Urothelium cell line (cell line): ENCODE data around the gene NEMP2.
"Not testable (repeated sequence)": the region's sequence is repeated elsewhere in the genome, so short reads cannot be mapped to it uniquely, and the experiment has no call there.

ENCODE experiments used
- DNase-seq: peaks from one replicate; pipeline ENCODE4 v3.0.0; 2011; ENCODE audit warnings: low spot score, mixed read lengths
- FAIRE-seq: peaks from 2 replicates; lab custom pipeline; 2011; peaks lifted over from hg19 to GRCh38; lab: Jason Lieb, UNC

Gene NEMP2

GRCh38 chr2:190526105-190526750 lies 8.3 kb downstream of the NEMP2 start:
- DNase-seq (no peak), FAIRE-seq (no peak)

DNA sequence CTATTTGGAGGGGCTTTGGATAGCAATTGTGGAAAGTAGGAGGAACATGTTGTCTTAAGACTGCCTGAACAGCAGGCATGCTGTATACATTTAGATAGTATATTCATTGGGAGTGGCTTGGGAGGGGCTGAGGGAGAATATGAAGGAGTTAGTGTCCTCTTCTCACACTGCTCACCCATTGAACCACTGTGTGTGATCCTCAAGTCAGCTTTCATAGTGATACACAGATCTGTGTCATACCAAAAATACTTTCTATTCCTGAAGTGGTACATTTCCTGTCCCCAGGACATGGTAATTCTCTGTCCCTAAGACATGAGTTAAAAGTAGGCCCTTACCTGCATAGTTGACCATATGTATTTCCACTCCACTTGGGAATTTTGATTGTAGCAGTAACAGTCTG lies 9.6 kb downstream of the NEMP2 start:
- FAIRE-seq (no peak), DNase-seq (no peak)

DNA sequence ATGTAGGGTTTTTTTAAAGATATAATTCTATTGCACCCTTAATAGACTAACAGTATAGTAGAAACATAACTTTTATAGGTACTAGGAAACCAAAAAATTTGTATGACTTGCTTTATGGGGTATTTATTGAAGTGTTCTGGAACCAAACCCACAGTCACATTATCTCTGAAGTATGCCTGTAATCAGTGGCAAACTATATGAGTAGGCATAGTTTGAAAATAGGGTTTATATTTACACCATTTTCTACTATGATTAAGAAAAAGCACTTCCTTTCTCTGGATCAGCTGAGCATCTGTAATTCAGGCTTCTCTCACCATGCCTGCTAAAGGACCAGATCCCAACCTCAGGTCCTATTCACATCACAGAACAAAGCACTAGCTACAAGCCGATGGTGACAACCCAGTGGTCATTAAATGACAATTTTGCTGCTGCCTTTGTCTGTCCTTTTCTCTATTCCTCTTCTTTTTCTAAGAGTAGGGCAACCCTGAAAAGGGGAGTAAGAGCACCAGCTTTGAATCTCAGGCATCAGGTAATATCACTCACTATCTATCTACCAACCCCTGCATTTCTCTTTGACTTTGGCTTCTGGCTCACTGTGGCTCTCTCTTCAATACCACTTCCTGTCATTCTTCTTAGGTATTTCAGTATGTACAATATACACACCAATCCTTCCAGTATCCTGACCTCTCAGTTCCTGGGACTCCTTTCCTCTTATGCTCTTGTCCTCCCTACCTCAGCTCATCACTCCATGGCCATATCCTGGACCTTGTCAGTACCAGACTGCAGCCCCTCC lies 14.4 kb downstream of the NEMP2 start:
- DNase-seq: no peak
- no peak for FAIRE-seq

GRCh38 chr2:190517468-190517867 lies 17.1 kb downstream of the NEMP2 start:
- FAIRE-seq (no peak), DNase-seq (no peak)

- no peak for FAIRE-seq
- DNase-seq: no peak
These were observed 18.8 kb downstream of the NEMP2 start for GRCh38 chr2:190515687-190516086.

DNA sequence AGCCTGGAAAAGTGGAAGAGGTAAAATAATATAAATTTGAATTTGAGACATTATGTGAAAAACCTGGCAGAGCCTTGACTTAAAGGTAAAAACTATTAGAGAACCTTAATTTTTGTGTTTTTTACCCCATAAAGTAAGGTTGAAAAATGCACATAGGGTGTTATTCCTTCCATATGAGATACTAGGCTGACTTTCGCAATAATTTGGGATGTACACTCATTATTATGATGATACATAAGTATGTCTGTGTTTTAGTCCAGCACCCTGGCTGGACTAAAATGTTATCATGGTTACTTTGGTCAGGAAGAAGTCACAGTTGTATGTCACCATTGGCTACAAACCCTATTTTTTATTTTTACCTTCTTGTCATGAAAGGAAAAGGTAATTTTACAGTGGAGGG lies 19.8 kb downstream of the NEMP2 start:
- DNase-seq: no peak
- no peak for FAIRE-seq

GRCh38 chr2:190513877-190514276 lies 20.6 kb downstream of the NEMP2 start:
- no peak for FAIRE-seq
- no peak for DNase-seq

DNA sequence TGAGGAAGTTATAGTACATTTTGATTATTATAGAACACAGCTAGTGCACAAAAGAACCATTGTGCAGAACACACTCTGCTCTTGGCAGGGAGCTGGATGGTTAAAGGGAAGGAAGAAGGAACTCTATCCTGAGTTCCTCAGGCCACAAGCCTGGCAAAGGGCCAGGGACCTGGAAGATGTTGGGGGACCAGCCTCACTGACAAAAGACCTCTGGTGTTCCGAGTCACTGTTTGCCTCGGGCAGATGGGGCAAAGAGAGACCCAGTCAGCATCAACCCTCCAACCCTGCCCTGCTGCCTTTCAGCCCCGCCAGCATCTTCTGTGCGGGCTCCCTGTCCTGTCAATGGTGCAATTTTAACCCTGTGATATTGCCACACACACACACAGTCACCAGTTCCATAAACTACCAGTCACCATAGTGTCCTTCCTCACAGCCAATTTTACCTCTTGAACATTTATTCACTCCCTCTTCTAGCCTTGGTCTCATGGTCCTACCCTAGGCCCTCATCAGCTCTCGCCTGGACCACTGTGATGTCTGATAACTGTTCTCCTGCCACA lies 21.9 kb downstream of the NEMP2 start:
- DNase-seq: no peak
- no peak for FAIRE-seq

- DNase-seq: no peak
- FAIRE-seq: no peak
These were observed 23.4 kb downstream of the NEMP2 start for GRCh38 chr2:190511104-190511503.

- DNase-seq, FAIRE-seq: not testable (repeated sequence)
These were observed 24.6 kb downstream of the NEMP2 start for GRCh38 chr2:190509895-190510294.

DNA sequence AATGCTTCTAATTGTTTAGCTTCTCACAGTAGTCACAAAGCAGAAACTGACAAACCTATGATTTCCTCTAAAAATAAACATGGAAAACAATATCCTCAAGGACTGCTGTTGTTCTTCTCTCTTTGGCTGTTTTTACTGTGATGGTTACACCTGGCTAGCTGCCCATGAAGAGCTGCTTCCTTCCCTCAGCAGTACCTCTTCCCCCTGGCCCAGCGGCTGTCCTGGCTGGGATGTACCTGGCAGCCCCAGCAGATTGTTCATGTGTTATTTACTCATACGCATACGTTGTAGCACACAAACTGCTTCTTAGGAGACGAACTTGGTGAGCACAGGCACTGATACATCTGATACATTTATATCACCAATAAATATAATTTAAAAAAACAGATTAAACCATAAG lies 27.4 kb downstream of the NEMP2 start:
- DNase-seq: no peak

DNA sequence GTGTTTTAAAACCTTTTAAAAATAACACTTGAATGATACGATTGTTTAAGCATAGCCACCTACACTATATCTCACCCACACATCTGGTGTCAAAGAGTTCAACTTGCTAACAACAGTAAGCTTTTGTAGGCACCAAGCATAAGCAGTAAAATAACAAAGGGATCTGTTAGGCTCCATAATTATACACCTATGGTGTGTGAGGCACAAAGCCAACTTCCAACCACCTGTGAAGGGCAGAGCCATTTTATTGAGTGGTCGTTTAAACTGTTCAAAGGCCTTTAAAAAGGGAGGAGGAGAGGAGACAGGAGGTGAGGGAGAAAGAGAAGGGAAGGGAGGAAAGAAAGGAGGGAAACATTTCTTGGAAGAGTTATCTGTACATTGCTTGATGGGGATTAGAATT lies 27.9 kb downstream of the NEMP2 start:
- no peak for FAIRE-seq
- DNase-seq: no peak

More for the DNA sequence above, 27.4 kb downstream of the NEMP2 start:
- no peak for FAIRE-seq

DNA sequence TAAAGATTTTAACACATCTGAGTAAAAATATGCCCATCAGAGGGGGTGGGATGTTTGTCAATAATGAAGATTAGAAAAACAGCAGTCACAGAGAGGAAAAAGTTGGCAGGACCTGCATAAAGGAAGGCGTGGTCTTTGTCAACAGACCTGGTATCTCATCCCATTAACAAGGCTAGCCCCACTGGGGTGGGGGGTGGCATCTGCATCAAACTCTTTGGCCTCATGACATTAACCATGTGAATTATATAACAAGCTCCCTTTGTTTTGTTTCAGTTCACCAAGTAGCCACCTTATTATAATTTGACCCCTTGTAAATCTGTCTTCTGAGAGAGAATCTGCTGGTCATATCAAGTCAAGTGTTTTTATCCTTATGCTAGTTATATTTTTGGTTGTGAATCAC lies 28.8 kb downstream of the NEMP2 start:
- FAIRE-seq: no peak

DNA sequence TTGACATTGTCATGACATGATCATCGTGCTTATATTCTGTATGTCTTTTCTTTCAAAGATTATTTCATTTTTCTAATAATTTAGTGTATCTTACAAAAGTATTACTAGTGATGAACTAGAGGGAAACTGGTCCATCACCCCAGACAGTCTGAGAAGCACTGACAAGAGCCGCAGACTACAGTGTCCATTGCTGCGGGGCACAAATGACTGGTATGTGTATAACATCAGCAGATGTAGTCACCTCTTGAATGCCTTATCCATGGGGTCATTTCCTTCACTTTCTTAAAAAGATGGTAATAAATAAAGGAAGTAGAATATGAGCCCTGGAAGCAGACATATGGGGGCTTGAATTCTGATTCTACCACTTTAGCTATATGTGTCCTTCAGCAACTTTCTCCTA lies 29.6 kb downstream of the NEMP2 start:
- no peak for FAIRE-seq
- DNase-seq: no peak

More for the DNA sequence above, 28.8 kb downstream of the NEMP2 start:
- DNase-seq: no peak

GRCh38 chr2:190503088-190503487 lies 31.4 kb downstream of the NEMP2 start:
- FAIRE-seq (no peak), DNase-seq (no peak)

DNA sequence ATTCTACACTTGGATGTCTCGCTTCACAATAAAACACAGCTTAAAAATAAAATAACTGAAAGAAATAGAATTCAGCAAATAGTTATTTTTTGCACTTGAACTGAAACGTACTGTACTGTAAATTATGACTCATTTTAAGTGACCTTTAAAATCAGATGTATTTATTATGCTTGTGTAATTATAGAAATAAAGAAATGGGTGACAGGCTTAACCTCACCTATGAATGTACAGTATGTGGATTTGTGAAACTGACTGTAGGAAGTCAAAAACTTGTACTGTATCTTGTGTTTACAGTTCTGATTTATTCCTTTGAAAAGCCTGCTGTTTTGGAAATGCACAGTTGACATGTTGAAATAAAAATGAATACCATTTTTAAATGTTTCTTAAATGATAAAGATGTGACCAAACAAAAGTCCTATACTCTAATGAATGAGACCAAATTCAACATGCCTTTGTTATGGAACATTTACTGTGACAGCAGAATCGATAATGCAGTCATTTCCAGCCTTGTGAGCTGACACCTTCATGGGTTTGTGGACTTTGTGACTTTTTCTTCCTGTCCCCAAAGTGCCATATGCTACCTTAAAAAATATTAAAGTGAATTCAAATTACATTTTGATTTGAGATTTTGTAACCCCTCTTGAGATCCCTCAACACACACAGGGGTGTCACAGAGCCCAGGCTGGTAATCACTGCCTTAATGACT lies 32.7 kb downstream of the NEMP2 start:
- no peak for DNase-seq
- no peak for FAIRE-seq

DNA sequence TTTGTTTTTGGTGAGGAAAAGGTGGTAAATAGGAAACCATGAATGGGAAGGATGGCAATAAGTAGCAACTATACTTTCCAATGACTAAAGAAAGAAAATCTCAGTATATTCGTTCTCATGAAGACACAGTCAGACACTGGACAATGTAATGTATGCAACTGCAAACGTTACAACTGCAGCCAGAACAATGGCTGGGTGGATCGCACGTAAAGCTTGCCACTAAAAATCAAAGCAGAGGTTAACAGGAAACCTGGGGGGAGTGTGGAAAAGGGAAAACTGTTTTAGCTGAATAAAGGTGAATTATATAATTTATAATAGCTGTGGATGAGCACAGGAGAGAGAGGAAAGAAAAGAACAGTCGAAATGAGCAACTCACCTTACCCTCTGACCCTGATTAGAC lies 33.3 kb downstream of the NEMP2 start:
- DNase-seq (no peak), FAIRE-seq (no peak)

- no peak for DNase-seq
- no peak for FAIRE-seq
These were observed 34.4 kb downstream of the NEMP2 start for GRCh38 chr2:190500054-190500502.

- FAIRE-seq (no peak), DNase-seq (no peak)
These were observed 35.2 kb downstream of the NEMP2 start for GRCh38 chr2:190499273-190499672.

GRCh38 chr2:190497428-190497827 lies 37.1 kb downstream of the NEMP2 start:
- DNase-seq (no peak), FAIRE-seq (no peak)

DNA sequence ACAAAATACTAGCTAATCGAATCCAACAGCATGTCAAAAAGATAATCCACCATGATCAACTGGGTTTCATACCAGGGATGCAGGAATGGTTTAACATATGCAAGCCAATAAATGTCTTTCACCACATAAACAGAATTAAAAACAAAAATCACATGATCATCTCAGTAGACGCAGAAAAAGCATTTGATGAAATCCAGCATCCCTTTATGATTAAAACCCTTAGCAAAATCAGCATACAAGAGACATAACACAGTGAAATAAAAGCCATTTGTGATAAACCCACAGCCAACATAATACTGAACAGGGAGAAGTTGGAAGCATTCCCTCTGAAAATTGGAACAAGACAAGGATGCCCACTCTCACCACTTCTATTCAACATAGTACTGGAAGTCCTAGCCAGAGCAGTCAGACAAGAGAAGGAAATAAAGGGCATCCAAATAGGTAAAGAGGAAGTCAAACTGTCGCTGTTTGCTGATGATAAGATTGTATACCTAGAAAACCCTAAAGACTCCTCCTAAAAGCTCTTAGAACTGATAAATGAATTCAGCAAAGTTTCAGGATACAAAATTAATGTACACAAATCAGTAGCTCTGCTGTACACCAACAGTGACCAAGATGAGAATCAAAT lies 39.8 kb downstream of the NEMP2 start:
- DNase-seq, FAIRE-seq: not testable (repeated sequence)
